Calu3 (cell line): ENCODE measurements around the gene NT5DC3. TPM values are rescaled to one million over a fixed set of nuclear protein-coding genes. Genes with fewer than 3 reads are reported as not detected.

Experiments used
- BruUV-seq: library from RNA; stranded (reverse); fragments of 400-500 nt; replicated peaks from 2 replicates; lab custom pipeline; 2021; lab: Mats Ljungman, UMichigan
- CTCF ChIA-PET: fragments of 300-600 bp; sonication (Branson Sonifier 250); formaldehyde crosslinking; loops from one replicate; lab custom pipeline; 2022; ENCODE audit warnings: antibody characterized with exemption; lab: Charles Lee
- DNase-seq: peaks from one replicate; pipeline ENCODE4 v3.0.0; 2022
- H3K27ac Mint-ChIP-seq: one replicate; pipeline ENCODE4 v1.8.0; 2022; ENCODE audit warnings: mixed read lengths; ENCODE audit not compliant: unreplicated experiment
- H3K27me3 Mint-ChIP-seq: one replicate; pipeline ENCODE4 v1.8.0; 2022; ENCODE audit warnings: mixed read lengths; ENCODE audit not compliant: unreplicated experiment
- H3K36me3 Mint-ChIP-seq: one replicate; pipeline ENCODE4 v1.8.0; 2022; ENCODE audit warnings: mild to moderate bottlenecking, moderate library complexity, mixed read lengths; ENCODE audit not compliant: insufficient read depth, unreplicated experiment
- H3K4me1 Mint-ChIP-seq: one replicate; pipeline ENCODE4 v1.8.0; 2022; ENCODE audit warnings: mild to moderate bottlenecking, low read depth, mixed read lengths; ENCODE audit not compliant: unreplicated experiment
- H3K4me3 Mint-ChIP-seq: one replicate; pipeline ENCODE4 v1.8.0; 2022; ENCODE audit warnings: mild to moderate bottlenecking, low read depth, moderate library complexity, mixed read lengths; ENCODE audit not compliant: unreplicated experiment
- H3K9me3 Mint-ChIP-seq: one replicate; pipeline ENCODE4 v1.8.0; 2022; ENCODE audit warnings: low read depth, mixed read lengths; ENCODE audit not compliant: unreplicated experiment
- intact Hi-C: fragments of 100-400 bp; cut with micrococcal nuclease; formaldehyde crosslinking; loops from one replicate; pipeline ENCODE4 v1.10.0; 2022; ENCODE audit not compliant: unreplicated experiment
- total RNA-seq: library from RNA; stranded (reverse); gene quantifications from 2 replicates; pipeline ENCODE4 v1.2.3, GENCODE V29; 2022
- TF ChIP-seq, protein P1 (sequence below): fragments of 200-600 bp; IDR thresholded peaks from one replicate; pipeline ENCODE4 v1.8.0; 2022; ENCODE audit warnings: antibody characterized with exemption; ENCODE audit not compliant: unreplicated experiment

The NT5DC3 gene
- total RNA-seq, 1 experiment from 2014 or later = 24.0 TPM

DNA sequence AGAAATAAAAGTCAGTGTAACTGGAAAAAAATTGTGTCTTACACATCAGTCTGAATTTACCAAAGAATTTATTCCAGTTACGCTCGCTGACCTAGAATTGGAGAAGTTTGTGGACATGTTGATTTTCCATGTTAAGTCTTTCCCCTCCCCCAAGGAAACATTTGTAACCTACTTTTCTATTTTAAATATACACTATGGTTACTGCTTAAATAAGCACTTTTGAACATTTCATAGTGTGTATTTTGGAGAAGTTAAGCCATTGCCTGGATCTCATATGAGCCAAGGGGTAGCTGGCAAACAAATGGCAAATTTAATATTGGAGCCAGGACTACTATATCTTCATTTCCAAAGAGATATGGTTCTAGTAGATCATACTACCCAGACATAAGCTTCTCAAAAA is 42.9 kb upstream of the NT5DC3 start:
- Mint-ChIP-seq H3K4me3 (no peak overlapping the region), H3K27ac (no peak overlapping the region), H3K36me3 (no peaks in the 10 kb centered on the region), H3K9me3 (no peaks in the 10 kb centered on the region), H3K4me1 (peaks cover 25% of the 10 kb centered on the region), H3K27me3 (no peaks in the 10 kb centered on the region)
- TF ChIP-seq, protein P1, sequence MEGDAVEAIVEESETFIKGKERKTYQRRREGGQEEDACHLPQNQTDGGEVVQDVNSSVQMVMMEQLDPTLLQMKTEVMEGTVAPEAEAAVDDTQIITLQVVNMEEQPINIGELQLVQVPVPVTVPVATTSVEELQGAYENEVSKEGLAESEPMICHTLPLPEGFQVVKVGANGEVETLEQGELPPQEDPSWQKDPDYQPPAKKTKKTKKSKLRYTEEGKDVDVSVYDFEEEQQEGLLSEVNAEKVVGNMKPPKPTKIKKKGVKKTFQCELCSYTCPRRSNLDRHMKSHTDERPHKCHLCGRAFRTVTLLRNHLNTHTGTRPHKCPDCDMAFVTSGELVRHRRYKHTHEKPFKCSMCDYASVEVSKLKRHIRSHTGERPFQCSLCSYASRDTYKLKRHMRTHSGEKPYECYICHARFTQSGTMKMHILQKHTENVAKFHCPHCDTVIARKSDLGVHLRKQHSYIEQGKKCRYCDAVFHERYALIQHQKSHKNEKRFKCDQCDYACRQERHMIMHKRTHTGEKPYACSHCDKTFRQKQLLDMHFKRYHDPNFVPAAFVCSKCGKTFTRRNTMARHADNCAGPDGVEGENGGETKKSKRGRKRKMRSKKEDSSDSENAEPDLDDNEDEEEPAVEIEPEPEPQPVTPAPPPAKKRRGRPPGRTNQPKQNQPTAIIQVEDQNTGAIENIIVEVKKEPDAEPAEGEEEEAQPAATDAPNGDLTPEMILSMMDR = no peak
- CTCF ChIA-PET = interaction anchor here (1.0 to 1.6 kb wide), 3 partner anchors 46 to 225 kb away, joined by 3 to 11 read pairs (median 6); partner anchors contain the start of gene HSP90B1
- BruUV-seq = no TSS peak
- no peak for DNase-seq
- intact Hi-C loops = loop anchor here (1.0 to 5.0 kb wide), 3 partner anchors 45 to 225 kb away; a partner anchor contains a TSS

DNA sequence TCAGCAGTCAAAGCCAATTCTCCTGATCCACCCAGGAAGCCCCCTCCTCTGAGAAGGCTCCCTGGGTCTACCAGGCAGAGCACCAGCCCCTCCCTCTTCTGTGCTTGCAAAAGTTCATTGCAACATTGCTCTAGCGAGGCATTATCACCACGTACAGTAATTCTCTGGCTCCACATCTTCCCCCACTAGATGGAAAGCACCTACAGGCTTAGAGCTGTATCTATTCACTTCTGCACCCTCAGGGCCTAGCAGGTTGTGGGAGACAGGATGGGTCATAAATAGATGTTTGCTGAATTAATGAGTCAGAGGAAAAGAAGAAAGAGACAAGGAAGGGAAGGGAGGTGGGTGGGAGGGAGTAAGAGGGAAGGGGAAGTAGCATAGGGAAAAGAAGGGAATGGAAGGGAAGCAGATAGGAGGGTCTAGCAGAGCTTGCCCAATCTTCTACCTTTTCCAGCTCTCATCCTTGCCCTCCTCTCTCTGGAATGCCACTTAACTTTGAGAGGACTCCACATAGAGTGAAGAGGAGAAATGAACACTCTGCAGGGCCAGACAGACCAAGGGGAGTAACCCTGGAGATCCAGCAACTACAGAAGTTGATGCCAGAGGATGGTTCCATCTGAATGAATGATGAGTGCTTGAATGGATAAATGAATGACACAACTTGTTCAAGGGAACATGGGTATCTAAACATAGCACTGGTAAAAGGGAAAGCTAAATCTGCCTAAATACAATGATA is 42.0 kb upstream of the NT5DC3 start:
- Mint-ChIP-seq H3K4me1 (peaks cover 27% of the 10 kb centered on the region), H3K9me3 (no peaks in the 10 kb centered on the region), H3K27ac (no peak overlapping the region), H3K27me3 (no peaks in the 10 kb centered on the region), H3K4me3 (no peak overlapping the region), H3K36me3 (no peaks in the 10 kb centered on the region)
- BruUV-seq = no TSS peak
- no peak for DNase-seq
- intact Hi-C loops = loop anchor here (5.0 kb wide), 1 partner anchor 74 kb away; a partner anchor contains a TSS
- TF ChIP-seq, protein P1 = no peak
- CTCF ChIA-PET = interaction anchor here (0.6 to 1.6 kb wide), 4 partner anchors 226 to 261 kb away, joined by 3 to 11 read pairs (median 4); no protein-coding TSS in a partner anchor

- intact Hi-C loops = loop anchor here (5.0 kb wide), 1 partner anchor 76 kb away; a partner anchor contains a TSS
- Mint-ChIP-seq H3K4me3 (no peak overlapping the region), H3K36me3 (no peaks in the 10 kb centered on the region), H3K4me1 (peaks cover 27% of the 10 kb centered on the region), H3K9me3 (no peaks in the 10 kb centered on the region), H3K27ac (no peak overlapping the region), H3K27me3 (no peaks in the 10 kb centered on the region)
- CTCF ChIA-PET = no interaction called here
- DNase-seq = no peak
- BruUV-seq = no TSS peak
- TF ChIP-seq, protein P1 = no peak
Observed at GRCh38 chr12:103881261-103881660, 40.2 kb upstream of the NT5DC3 start.

DNA sequence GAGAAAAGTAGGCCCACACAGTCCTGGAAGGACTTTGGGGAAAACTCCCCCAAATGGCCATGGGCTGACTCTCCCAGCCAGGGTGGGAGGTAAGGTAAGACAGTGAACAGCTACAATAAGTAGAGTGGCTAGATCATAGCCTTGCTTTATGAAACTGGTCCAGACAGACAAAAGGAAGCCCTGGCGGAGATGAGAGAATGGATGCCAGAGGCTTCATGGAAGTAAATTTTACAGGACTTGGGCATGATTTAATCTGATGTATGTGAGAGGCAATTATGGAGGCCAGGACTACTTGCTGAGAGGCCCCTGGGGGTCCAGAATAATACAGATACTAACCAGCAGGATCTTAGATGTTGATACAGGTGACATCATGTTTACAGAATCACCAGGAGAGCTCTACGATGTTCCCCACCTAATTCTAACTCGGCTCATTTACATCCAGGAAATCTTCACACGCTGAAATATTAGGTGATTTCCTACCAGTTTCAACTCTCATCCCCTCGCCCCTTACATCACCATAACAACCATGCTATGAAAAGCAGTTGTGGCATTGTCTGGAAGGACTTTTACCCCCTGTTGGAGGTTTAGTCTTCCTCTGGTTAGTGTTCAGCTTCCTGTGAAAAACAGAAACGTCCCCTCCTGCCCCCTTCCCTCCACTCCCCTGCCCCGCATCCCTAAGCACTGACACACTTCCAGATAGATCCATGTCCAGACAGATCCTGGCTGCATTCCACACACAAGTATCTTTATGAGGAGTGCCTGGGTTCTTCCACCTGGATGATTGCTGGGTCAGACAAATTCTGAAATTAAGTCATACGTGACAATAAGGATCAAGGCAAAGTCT is 39.5 kb upstream of the NT5DC3 start:
- Mint-ChIP-seq H3K27me3 (no peaks in the 10 kb centered on the region), H3K27ac (no peak overlapping the region), H3K9me3 (no peaks in the 10 kb centered on the region), H3K4me1 (peaks cover 27% of the 10 kb centered on the region), H3K4me3 (no peak overlapping the region), H3K36me3 (no peaks in the 10 kb centered on the region)
- CTCF ChIA-PET = no interaction called here
- DNase-seq = no peak
- no TSS peak for BruUV-seq
- TF ChIP-seq, protein P1 = no peak
- intact Hi-C loops = loop anchor here (5.0 kb wide), 1 partner anchor 77 kb away; a partner anchor contains a TSS
